Fibroblast of the aortic adventitia (primary cell): ENCODE data around the gene SOX6. TPM values are rescaled to one million over a fixed set of nuclear protein-coding genes. Genes with fewer than 3 reads are reported as not detected.
A peak's percentile ranks its signal among the peaks of the same experiment; 100 is the strongest.

ENCODE experiments used
- DNase-seq: peaks from one replicate; pipeline ENCODE4 v3.0.0-alpha.2; 2010; ENCODE audit warnings: low read depth
- H3K4me3 ChIP-seq: 2 replicates; pipeline ENCODE4 v1.5.1; 2011; ENCODE audit warnings: low read depth, mild to moderate bottlenecking, control low read depth, low read length, moderate library complexity
- total RNA-seq: library from RNA; depleted of rRNA; stranded (reverse); fragments of >200 nt; gene quantifications from 2 replicates; pipeline ENCODE4 v1.2.3, GENCODE V29; 2012; ENCODE audit warnings: low replicate concordance
- TF ChIP-seq, protein P1 (sequence below): IDR thresholded peaks from 2 replicates; pipeline ENCODE4 v1.5.1; 2011; ENCODE audit warnings: mild to moderate bottlenecking, low read length, control low read depth, inconsistent platforms; ENCODE audit not compliant: insufficient read depth

The SOX6 gene
- total RNA-seq, 1 donor = 0.36 TPM

DNA sequence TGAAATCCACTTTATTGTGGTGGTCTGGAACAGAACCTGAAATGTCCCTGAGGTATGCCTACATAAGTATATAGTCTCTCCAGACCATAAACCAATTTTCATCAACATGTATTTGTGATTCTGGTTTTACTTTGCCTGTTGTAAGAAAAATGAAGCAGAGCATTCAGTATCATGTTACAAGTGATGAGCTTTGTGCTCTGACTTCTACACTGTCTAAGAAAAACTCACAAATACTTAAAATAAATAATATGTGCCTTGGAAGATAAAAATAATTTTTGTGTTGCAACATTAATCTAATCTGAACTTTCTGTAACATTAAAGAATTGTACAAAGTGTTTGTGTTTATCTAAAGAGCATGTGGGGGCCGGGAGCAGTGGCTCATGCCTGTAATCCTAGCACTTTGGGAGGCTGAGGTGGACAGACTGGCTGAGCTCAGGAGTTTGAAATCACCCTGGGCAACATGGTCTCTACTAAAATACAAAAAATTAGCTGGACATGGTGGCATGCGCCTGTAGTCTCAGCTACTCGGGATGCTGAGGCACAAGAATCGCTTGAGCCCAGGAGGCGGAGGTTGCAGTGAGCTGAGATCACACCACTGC lies 219.5 kb downstream of the SOX6 start:
- no peak for DNase-seq
- TF ChIP-seq, protein P1, sequence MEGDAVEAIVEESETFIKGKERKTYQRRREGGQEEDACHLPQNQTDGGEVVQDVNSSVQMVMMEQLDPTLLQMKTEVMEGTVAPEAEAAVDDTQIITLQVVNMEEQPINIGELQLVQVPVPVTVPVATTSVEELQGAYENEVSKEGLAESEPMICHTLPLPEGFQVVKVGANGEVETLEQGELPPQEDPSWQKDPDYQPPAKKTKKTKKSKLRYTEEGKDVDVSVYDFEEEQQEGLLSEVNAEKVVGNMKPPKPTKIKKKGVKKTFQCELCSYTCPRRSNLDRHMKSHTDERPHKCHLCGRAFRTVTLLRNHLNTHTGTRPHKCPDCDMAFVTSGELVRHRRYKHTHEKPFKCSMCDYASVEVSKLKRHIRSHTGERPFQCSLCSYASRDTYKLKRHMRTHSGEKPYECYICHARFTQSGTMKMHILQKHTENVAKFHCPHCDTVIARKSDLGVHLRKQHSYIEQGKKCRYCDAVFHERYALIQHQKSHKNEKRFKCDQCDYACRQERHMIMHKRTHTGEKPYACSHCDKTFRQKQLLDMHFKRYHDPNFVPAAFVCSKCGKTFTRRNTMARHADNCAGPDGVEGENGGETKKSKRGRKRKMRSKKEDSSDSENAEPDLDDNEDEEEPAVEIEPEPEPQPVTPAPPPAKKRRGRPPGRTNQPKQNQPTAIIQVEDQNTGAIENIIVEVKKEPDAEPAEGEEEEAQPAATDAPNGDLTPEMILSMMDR = no peak
- H3K4me3 ChIP-seq = no peak overlapping the region

DNA sequence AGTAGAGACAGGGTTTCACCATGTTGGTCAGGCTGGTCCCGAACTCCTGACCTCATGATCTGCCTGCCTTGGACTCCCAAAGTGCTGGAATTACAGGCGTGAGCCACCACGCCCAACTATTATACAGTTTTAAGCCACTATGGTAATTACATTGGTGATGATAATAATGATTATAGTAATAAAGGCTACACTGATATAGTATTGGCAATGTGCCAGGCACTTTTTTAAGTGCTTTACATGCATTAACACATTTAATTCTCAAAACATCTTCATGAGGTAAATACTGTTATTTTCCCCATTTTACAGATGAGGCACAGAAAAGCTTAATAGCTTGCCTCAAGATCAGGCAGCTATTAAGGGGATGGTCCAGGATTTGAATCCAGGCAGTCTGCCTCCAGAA lies 222.5 kb downstream of the SOX6 start:
- no peak overlapping the region for H3K4me3 ChIP-seq
- DNase-seq = peak; percentile 2
- TF ChIP-seq, protein P1 = no peak

DNA sequence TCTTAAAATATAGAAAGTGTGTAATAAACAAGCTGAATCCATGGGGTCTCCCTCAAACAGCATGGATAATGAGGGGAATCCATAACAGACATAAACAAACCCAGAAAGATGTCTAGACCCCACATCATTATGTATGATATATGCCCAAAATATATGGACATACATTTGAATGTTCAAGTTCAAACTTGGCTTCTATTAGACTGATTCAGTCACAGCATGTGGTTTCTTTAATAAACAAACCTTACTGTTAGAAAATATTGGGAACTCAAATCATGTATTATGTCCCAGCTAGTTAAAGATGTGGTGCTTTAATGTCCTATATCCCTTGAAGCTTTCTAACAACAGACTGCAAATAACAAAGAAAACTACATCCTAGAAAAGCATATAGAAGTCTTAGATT lies 228.6 kb downstream of the SOX6 start:
- TF ChIP-seq, protein P1 = no peak
- no peak overlapping the region for H3K4me3 ChIP-seq
- no peak for DNase-seq

DNA sequence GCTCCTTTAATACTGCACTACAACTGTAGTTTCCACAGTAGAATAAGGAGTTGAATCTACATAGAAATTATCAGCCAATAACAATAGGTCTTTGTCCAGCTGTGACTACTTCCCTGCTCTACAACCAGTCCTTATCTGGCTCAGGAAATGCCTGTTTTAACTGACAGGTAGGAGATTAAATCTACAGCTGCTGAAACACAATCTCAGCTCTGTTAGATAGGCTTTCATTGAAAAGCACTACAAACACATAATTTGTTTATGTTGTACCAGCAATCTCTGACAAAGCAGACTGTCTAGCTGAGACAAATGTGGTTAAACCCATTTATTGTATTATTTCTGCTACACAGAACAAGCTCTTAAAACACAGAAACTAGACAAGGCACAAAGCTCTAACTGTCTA lies 230.0 kb downstream of the SOX6 start:
- TF ChIP-seq, protein P1 = no peak
- no peak for DNase-seq
- no peak overlapping the region for H3K4me3 ChIP-seq

DNA sequence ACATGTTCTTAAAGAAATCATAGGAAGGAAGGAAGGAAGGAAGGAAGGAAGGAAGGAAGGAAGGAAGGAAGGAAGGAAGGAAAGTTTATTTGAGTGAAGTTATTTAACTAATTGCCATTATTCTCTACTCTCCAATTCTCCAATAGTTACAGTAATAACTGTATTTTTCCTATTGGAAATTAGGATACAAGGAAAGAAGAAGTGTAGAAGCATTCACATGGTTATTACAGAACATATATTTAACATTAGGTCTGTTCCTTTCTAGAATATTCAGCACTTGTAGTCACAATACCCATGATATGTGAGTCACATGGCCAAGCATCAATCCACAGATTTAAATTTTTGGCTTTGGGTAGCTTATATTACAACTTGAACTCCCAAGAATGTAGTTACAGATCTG lies 230.6 kb downstream of the SOX6 start:
- TF ChIP-seq, protein P1 = no peak
- no peak overlapping the region for H3K4me3 ChIP-seq
- no peak for DNase-seq

DNA sequence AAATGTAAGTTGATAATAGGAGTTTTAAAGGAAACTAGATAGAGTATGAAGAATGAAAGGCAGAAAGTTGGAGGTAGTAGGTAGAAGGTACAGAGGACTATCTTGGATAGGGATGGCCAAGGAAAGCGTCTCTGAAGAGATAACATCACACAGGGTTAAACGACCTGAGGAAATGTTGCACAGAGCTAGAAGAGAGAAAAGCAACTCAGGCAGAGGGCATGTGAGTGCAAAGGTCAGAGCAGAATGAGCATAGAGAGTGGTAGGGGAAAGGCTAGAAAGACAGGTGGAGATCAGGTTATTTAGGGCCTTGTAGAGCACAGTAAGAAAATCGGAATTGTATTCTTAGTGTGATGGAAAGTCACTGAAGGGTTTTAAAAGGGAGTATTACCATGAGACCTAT lies 232.0 kb downstream of the SOX6 start:
- DNase-seq = no peak
- no peak overlapping the region for H3K4me3 ChIP-seq
- TF ChIP-seq, protein P1 = no peak

DNA sequence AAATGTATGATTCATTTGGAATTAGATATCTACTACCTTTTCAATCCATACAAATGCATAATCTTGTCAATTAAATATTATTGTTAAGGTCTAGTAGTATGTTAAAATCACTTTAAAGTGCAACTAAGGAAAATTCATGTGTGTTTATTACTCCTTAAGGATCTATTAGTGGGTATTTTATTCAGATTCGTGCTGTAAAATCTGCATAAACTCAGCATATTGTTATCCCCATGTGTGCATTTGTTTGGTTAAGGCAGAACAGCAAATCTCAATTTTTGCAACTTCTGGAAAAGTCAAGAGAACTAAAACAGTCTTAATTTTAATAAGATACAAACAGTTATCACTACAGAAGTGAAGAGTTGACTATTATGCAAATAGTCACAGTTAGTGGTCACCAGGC lies 234.5 kb downstream of the SOX6 start:
- no peak overlapping the region for H3K4me3 ChIP-seq
- no peak for DNase-seq
- TF ChIP-seq, protein P1 = no peak
